Measurements from ENCODE around the gene SPAM1. TPM values are rescaled to one million over a fixed set of nuclear protein-coding genes. Genes with fewer than 3 reads are reported as not detected.

Gene SPAM1
- polyA plus RNA-seq, 2 of the 4 experiments (the other 2 are of a cell fraction): not detected

DNA sequence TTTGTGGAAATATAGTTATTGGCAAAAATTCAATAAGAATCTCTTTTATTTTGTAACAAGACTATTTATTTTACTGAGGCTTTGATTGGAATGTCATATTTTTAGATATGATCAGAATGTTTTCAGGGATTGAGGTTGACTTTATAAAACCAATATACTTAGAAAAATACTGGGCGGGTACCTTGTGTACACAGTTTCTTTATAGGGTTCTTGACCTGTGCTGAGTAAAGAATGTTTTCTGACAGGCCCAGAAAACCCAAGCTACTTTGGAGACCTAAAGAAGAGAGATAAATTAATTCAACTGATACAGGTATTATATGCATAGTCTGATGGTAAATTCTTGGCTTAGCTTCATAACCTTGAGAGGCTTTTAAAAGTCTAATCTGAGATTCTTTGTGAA lies 23.9 kb upstream of the SPAM1 start (continued):
- TF ChIP-seq KDM1A (IDR thresholded peaks at IDR 0.05; ENCODE audit: low read depth) (no peak), HDAC2 (IDR thresholded peaks at IDR 0.05) (no peak), SMC3 (IDR thresholded peaks at IDR 0.05) (no peak), MAZ (IDR thresholded peaks at IDR 0.05; ENCODE audit: borderline replicate concordance, low read depth, low read length) (no peak)

DNA sequence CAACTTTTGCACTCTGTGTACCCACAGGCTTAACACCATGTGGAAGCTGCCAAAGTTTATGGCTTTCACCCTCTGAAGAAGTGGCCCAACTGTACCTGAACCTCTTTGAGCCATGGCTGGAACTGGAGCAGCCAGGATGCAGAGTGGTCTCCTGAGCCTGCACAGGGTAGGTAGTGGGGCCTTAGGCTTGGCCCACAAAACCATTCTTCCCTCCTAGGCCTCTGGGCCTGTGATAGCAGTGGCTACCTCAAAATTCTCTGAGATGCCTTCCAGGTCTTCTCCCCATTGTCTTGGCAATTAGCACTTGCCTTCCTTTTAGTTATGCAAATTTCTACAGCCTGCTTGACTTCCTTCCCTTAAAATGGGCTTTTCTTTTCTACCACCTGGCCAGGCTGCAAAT lies 19.3 kb upstream of the SPAM1 start:
- Histone ChIP-seq H3K27ac (no peak overlapping the region), H3K4me1 (no peaks in the 10 kb centered on the region), H3K4me3 (no peak overlapping the region), H3K9me3 (no peaks in the 10 kb centered on the region), H3K4me2 (no peak overlapping the region)
- no peak for ATAC-seq
- FAIRE-seq: no peak
- CTCF ChIA-PET: no interaction called here
- POLR2A ChIA-PET: no interaction called here
- no peak for DNase-seq (ENCODE audit: low read depth in 1 of 2, low spot score in 1 of 2)
- TF ChIP-seq ZC3H11A (IDR thresholded peaks at IDR 0.05): no peak
- TF ChIP-seq HOXB13 (CRISPR knock-in tag; IDR thresholded peaks at IDR 0.05; ENCODE audit: low read depth): no peak
- TF ChIP-seq FOXS1 (CRISPR knock-in tag; IDR thresholded peaks at IDR 0.05): no peak
- no peak for TF ChIP-seq CBX2 (IDR thresholded peaks at IDR 0.05; ENCODE audit: borderline replicate concordance, low read depth)
- TF ChIP-seq, protein P1, sequence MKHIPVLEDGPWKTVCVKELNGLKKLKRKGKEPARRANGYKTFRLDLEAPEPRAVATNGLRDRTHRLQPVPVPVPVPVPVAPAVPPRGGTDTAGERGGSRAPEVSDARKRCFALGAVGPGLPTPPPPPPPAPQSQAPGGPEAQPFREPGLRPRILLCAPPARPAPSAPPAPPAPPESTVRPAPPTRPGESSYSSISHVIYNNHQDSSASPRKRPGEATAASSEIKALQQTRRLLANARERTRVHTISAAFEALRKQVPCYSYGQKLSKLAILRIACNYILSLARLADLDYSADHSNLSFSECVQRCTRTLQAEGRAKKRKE (CRISPR knock-in tag; IDR thresholded peaks at IDR 0.05; ENCODE audit: low read depth): no peak
- no peak for TF ChIP-seq JUN (IDR thresholded peaks at IDR 0.05)
- TF ChIP-seq EHF (CRISPR knock-in tag; IDR thresholded peaks at IDR 0.05): no peak
- TF ChIP-seq HOXA7 (CRISPR knock-in tag; IDR thresholded peaks at IDR 0.05): no peak
- TF ChIP-seq RCOR1 (IDR thresholded peaks at IDR 0.05; ENCODE audit: low read depth, low read length): no peak
- TF ChIP-seq RNF2 (IDR thresholded peaks at IDR 0.05; ENCODE audit: borderline replicate concordance, low read depth): no peak
- TF ChIP-seq, protein P2, sequence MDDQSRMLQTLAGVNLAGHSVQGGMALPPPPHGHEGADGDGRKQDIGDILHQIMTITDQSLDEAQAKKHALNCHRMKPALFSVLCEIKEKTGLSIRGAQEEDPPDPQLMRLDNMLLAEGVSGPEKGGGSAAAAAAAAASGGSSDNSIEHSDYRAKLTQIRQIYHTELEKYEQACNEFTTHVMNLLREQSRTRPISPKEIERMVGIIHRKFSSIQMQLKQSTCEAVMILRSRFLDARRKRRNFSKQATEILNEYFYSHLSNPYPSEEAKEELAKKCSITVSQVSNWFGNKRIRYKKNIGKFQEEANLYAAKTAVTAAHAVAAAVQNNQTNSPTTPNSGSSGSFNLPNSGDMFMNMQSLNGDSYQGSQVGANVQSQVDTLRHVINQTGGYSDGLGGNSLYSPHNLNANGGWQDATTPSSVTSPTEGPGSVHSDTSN (IDR thresholded peaks at IDR 0.05): no peak
- TF ChIP-seq BHLHE40 (IDR thresholded peaks at IDR 0.05; ENCODE audit: low read depth, low read length): no peak
- TF ChIP-seq EHMT2 (IDR thresholded peaks at IDR 0.05; ENCODE audit: low read depth): no peak
- no peak for TF ChIP-seq FOSB (CRISPR knock-in tag; IDR thresholded peaks at IDR 0.05)
- TF ChIP-seq, protein P3, sequence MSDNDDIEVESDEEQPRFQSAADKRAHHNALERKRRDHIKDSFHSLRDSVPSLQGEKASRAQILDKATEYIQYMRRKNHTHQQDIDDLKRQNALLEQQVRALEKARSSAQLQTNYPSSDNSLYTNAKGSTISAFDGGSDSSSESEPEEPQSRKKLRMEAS (IDR thresholded peaks at IDR 0.05): no peak
- TF ChIP-seq NFE2L2 (conservative IDR thresholded peaks at IDR 0.05; ENCODE audit: low read length): no peak

DNA sequence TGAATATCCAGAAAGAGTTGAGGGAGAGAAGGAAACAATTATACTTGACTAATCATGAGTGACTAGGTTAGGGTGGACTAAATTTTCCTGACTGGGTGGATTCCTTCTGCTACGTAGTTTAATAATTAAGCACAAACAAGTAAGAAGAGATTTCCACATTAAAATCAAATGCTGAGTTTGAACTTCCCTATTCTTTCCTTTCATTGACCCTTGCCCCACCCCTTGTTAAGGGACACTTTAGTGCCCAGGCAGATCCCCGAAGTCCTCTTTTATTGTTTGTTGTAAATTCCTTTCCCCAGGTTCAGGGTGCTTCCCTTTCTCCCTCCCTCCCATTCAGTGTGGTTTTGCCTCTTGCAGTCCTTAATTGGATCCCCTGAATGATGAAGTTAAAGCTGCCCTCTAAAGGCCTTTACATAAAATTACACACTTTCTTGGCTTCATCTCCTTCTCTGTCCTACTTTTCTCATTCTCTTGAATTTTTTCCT lies 8.8 kb upstream of the SPAM1 start:
- CTCF ChIA-PET: no interaction called here
- WGBS (ENCODE audit: missing lambda C conversion rate): 27% methylated on average over 2 of the region's 2 CpGs
- no peak overlapping the region for H3K4me2 ChIP-seq
- FAIRE-seq (no peak), DNase-seq (ENCODE audit: low read depth in 1 of 2, low spot score in 1 of 2) (peak; percentile 3 to 23), ATAC-seq (peak; percentile 62 to 77; a peak in 4 of 6 replicates)
- H3K9me3 ChIP-seq: no peaks in the 10 kb centered on the region
- H3K4me1 ChIP-seq: no peaks in the 10 kb centered on the region
- TF ChIP-seq RAD21 (conservative IDR thresholded peaks at IDR 0.05 in 1 of 2, IDR thresholded peaks at IDR 0.05 in 1 of 2) (peak in 1 of 2 experiments; percentile 13; a peak in 1 of 5 replicates), JUN (IDR thresholded peaks at IDR 0.05) (no peak)
- H3K27ac ChIP-seq: no peak overlapping the region
- POLR2A ChIA-PET: no interaction called here
- no peak overlapping the region for H3K4me3 ChIP-seq

DNA sequence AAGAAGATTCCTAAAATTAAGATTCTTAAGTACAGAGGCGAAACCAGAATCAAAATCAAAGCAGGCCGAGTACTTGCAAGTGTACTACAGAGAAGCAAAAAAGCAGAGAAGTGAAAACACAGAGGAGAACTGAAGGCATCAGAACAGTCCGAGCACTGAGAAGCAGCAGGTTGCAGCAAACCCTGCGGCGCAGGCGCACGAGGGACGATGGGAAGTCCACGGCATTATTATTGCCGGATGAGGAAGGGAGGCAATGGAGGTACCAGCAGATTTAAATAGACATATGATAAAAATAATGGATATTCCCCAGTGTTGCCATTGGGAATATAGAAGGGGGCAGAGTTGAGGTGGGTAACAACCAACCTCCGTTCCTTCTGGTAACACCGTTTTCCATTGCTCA lies 7.2 kb upstream of the SPAM1 start:
- 75% methylated on average over 12 of the region's 12 CpGs for WGBS (ENCODE audit: missing lambda C conversion rate)
- Histone ChIP-seq H3K4me2 (no peak overlapping the region), H3K9me3 (no peaks in the 10 kb centered on the region)

More for the DNA sequence above, 7.2 kb upstream of the SPAM1 start:
- DNase-seq (ENCODE audit: low read depth in 1 of 2, low spot score in 1 of 2) (no peak), ATAC-seq (no peak), FAIRE-seq (no peak)
- POLR2A ChIA-PET: no interaction called here
- TF ChIP-seq POLR2AphosphoS2 (conservative IDR thresholded peaks at IDR 0.05; ENCODE audit: low read length): no peak
- no peak for TF ChIP-seq TFCP2L1 (CRISPR knock-in tag; IDR thresholded peaks at IDR 0.05)
- CTCF ChIA-PET: no interaction called here
- Histone ChIP-seq H3K4me1 (no peaks in the 10 kb centered on the region), H3K4me3 (no peak overlapping the region), H3K27ac (no peak overlapping the region)

All from A549 (cell line).